Fibroblast of villous mesenchyme (primary cell): ENCODE data around the gene HOXA2. TPM values are rescaled to one million over a fixed set of nuclear protein-coding genes. Genes with fewer than 3 reads are reported as not detected.

Source experiments
- DNase-seq: peaks from one replicate; pipeline ENCODE4 v3.0.0-alpha.2; 2010; ENCODE audit warnings: low read depth
- H3K4me3 ChIP-seq: 2 replicates; pipeline ENCODE4 v1.5.1; 2011; ENCODE audit warnings: low read depth, mild to moderate bottlenecking, low read length
- total RNA-seq: library from RNA; depleted of rRNA; stranded (reverse); fragments of >200 nt; gene quantifications from 2 replicates; pipeline ENCODE4 v1.2.3, GENCODE V29; 2012
- TF ChIP-seq, protein P1 (sequence below): IDR thresholded peaks from 2 replicates; pipeline ENCODE4 v1.5.1; 2012; ENCODE audit warnings: low read depth, mild to moderate bottlenecking, low read length; ENCODE audit not compliant: insufficient read depth

HOXA2 gene
- total RNA-seq, 1 donor = 0.86 TPM

DNA sequence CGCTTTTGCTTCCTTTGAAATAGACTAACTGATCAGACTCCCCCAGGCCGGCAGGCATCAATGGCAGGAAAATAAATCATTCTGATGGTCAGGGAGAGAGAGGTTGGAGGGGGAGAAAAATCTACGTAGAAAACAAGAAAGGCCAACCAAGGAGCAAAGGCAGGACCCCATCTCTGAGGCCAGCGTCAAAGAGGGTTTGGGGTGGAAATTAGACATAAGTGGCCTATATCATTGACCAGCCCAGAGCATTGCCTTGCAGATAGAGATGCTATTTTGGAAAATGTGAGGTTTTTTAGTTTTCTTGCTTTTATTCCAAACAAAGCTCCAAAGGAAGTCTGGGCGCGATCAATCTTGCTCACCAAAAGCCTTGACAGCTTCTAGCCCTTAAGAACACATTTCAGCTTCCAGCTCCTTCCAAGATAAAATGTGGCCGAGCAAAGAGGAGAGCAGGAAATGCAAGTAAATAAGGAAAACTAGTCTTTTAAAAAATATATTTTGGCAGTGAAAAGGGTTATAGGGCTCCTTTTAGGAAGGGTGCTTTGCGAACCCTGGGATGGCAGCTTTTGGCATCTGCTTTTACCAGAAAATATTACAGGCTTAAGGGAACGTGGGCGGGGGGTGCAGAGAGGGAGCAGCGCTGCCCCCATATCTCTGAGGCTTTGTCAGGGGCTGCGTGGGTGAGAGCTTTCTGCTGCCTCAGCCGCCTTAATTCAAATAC, 2.0 kb upstream of the HOXA2 start:
- DNase-seq = no peak
- H3K4me3 ChIP-seq = no peak overlapping the region
- TF ChIP-seq, protein P1, sequence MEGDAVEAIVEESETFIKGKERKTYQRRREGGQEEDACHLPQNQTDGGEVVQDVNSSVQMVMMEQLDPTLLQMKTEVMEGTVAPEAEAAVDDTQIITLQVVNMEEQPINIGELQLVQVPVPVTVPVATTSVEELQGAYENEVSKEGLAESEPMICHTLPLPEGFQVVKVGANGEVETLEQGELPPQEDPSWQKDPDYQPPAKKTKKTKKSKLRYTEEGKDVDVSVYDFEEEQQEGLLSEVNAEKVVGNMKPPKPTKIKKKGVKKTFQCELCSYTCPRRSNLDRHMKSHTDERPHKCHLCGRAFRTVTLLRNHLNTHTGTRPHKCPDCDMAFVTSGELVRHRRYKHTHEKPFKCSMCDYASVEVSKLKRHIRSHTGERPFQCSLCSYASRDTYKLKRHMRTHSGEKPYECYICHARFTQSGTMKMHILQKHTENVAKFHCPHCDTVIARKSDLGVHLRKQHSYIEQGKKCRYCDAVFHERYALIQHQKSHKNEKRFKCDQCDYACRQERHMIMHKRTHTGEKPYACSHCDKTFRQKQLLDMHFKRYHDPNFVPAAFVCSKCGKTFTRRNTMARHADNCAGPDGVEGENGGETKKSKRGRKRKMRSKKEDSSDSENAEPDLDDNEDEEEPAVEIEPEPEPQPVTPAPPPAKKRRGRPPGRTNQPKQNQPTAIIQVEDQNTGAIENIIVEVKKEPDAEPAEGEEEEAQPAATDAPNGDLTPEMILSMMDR = no peak

- TF ChIP-seq, protein P1 = no peak
- no peak for DNase-seq
- H3K4me3 ChIP-seq = no peak overlapping the region
These were observed 1.2 kb upstream of the HOXA2 start for GRCh38 chr7:27103489-27104226.

DNA sequence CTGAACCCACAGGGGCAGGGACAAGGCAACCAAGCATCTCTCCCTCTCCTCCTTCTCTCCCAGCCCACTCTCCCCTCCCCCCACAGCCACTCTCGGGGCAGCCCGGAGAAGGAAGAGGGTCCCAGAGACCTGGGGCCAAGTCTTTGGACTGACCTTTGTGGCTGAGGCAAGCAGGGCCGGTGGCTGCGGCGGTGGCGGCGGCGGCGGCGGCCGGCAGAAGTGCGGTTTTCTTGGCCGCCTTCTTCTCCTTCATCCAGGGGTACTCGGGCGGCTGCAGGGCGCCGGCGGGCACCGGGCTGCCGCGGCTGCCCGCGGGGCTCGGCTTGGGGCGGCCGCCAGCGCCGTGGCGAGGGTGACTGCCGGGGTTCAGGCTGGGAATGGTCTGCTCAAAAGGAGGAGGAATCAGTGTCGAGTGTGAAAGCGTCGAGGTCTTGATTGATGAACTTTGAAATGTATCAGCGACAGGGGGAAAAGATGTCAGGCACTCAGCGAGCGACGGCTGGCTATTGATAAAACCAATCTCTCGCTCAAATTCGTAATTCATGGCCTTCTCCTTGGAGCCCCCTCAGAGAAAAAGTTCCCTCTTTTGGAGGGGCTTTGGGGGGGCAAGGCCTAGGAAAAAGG, 414 bp downstream of the HOXA2 start:
- TF ChIP-seq, protein P1 = no peak
- no peak overlapping the region for H3K4me3 ChIP-seq
- DNase-seq = no peak

DNA sequence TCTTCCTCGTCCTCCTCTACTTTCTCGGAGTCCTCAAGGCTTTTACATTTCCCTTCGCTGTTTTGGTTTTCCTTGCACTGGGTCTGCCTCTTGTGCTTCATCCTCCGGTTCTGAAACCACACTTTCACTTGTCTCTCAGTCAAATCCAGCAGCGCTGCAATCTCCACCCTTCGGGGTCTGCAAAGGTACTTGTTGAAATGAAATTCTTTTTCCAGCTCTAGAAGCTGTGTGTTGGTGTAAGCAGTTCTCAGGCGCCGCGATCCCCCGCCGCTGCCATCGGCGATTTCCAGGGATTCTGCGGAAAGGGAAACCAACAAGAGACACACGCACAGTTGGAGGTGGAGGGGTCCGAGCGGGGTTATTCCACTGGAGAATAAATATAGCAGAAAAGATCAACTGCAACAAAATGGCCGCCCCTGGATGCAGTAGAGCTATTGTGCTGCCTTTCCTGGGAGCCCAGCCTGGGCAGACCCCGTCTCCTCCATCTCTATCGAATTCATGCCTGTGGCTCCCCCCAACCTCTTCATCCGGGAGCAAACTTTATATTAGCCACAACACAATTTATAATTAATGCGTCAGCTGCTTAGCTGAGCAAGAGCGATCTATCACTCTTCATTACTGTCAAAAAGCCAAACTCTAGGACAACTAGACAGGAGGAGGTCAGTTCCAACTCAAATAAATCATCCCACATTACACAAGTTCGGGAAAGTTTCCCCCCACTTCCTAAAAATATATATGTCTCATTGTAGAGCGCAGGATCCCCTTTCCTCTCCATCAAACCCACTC, 1.1 kb downstream of the HOXA2 start:
- TF ChIP-seq, protein P1 = no peak
- no peak for DNase-seq

GRCh38 chr7:27100694-27101170, 1.8 kb downstream of the HOXA2 start:
- no peak overlapping the region for H3K4me3 ChIP-seq
- DNase-seq = no peak
- TF ChIP-seq, protein P1 = no peak

More for the DNA sequence above, 1.1 kb downstream of the HOXA2 start:
- no peak overlapping the region for H3K4me3 ChIP-seq
